Ammon's horn (tissue), 1 donor: ENCODE measurements around the gene HTT.
A peak's percentile ranks its signal among the peaks of the same experiment; 100 is the strongest.

Experiments
- DNase-seq: peaks from one replicate; pipeline ENCODE4 v3.0.0-alpha.2; 2016; ENCODE audit warnings: low spot score

HTT gene

GRCh38 chr4:3234171-3235029, 159.9 kb downstream of the HTT start:
- DNase-seq, result no peak

GRCh38 chr4:3235030-3235345, 160.5 kb downstream of the HTT start:
- no peak for DNase-seq

- DNase-seq, result no peak
These were observed 161.1 kb downstream of the HTT start for GRCh38 chr4:3235581-3235980.

GRCh38 chr4:3236326-3236878, 161.9 kb downstream of the HTT start:
- no peak for DNase-seq

- no peak for DNase-seq
These were observed 162.8 kb downstream of the HTT start for GRCh38 chr4:3237266-3237665.

GRCh38 chr4:3237712-3238560, 163.5 kb downstream of the HTT start:
- DNase-seq, result peak; percentile 77

GRCh38 chr4:3238721-3239120, 164.2 kb downstream of the HTT start:
- DNase-seq, result no peak

- DNase-seq, result no peak
These were observed 164.8 kb downstream of the HTT start for GRCh38 chr4:3239303-3239702.

- DNase-seq, result no peak
These were observed 165.8 kb downstream of the HTT start for GRCh38 chr4:3239998-3240920.

GRCh38 chr4:3240936-3241522, 166.5 kb downstream of the HTT start:
- no peak for DNase-seq

GRCh38 chr4:3241898-3242524, 167.5 kb downstream of the HTT start:
- DNase-seq, result no peak

GRCh38 chr4:3243136-3243780, 168.8 kb downstream of the HTT start:
- DNase-seq, result no peak

- no peak for DNase-seq
These were observed 169.5 kb downstream of the HTT start for GRCh38 chr4:3244002-3244401.

GRCh38 chr4:3244747-3245146, 170.3 kb downstream of the HTT start:
- DNase-seq, result no peak

- no peak for DNase-seq
These were observed 171.2 kb downstream of the HTT start for GRCh38 chr4:3245676-3246075.

- DNase-seq, result no peak
These were observed 172.2 kb downstream of the HTT start for GRCh38 chr4:3246458-3247398.

GRCh38 chr4:3247399-3248177, 173.1 kb downstream of the HTT start:
- DNase-seq, result no peak

- no peak for DNase-seq
These were observed 173.6 kb downstream of the HTT start for GRCh38 chr4:3248178-3248480.
